ENCODE results near the gene MAPRE2.

The MAPRE2 gene

GRCh38 chr18:35061336-35061735, 20.1 kb downstream of the MAPRE2 start:
- H3K4me3 ChIP-seq (IDR thresholded peaks at IDR 0.05; ENCODE audit: insufficient read depth, low read depth, low read length), result no peak overlapping the region
- no peaks in the 10 kb centered on the region for H3K79me2 ChIP-seq (ENCODE audit: insufficient read depth, low read depth)
- H3K27ac ChIP-seq, result no peak overlapping the region
- no peaks in the 10 kb centered on the region for H3K4me1 ChIP-seq (ENCODE audit: low read depth, poor library complexity, severe bottlenecking)
- no peaks in the 10 kb centered on the region for H3K27me3 ChIP-seq (ENCODE audit: insufficient read depth, low read depth)
- H3K36me3 ChIP-seq (ENCODE audit: insufficient read depth), result no peaks in the 10 kb centered on the region
- no peak for TF ChIP-seq CTCF (conservative IDR thresholded peaks at IDR 0.05; ENCODE audit: low read depth, low read length)
- no peak overlapping the region for H3K9ac ChIP-seq
- no peak overlapping the region for H3K4me2 ChIP-seq
- H2AFZ ChIP-seq (ENCODE audit: low read depth), result no peak overlapping the region
- no peaks in the 10 kb centered on the region for H4K20me1 ChIP-seq (ENCODE audit: insufficient read depth)

GRCh38 chr18:35061804-35062203, 20.6 kb downstream of the MAPRE2 start:
- Histone ChIP-seq H3K9ac (no peak overlapping the region), H3K4me1 (ENCODE audit: low read depth, poor library complexity, severe bottlenecking) (no peaks in the 10 kb centered on the region), H3K79me2 (ENCODE audit: insufficient read depth, low read depth) (no peaks in the 10 kb centered on the region), H3K27ac (no peak overlapping the region), H3K4me3 (IDR thresholded peaks at IDR 0.05; ENCODE audit: insufficient read depth, low read depth, low read length) (no peak overlapping the region), H3K27me3 (ENCODE audit: insufficient read depth, low read depth) (no peaks in the 10 kb centered on the region), H3K36me3 (ENCODE audit: insufficient read depth) (no peaks in the 10 kb centered on the region), H2AFZ (ENCODE audit: low read depth) (no peak overlapping the region), H4K20me1 (ENCODE audit: insufficient read depth) (no peaks in the 10 kb centered on the region), H3K4me2 (no peak overlapping the region)
- no peak for TF ChIP-seq CTCF (conservative IDR thresholded peaks at IDR 0.05; ENCODE audit: low read depth, low read length)

- Histone ChIP-seq H3K79me2 (ENCODE audit: insufficient read depth, low read depth) (no peaks in the 10 kb centered on the region), H4K20me1 (ENCODE audit: insufficient read depth) (no peaks in the 10 kb centered on the region), H3K4me2 (no peak overlapping the region), H3K4me3 (IDR thresholded peaks at IDR 0.05; ENCODE audit: insufficient read depth, low read depth, low read length) (no peak overlapping the region), H2AFZ (ENCODE audit: low read depth) (no peak overlapping the region), H3K4me1 (ENCODE audit: low read depth, poor library complexity, severe bottlenecking) (no peaks in the 10 kb centered on the region), H3K27me3 (ENCODE audit: insufficient read depth, low read depth) (no peaks in the 10 kb centered on the region), H3K27ac (no peak overlapping the region), H3K9ac (no peak overlapping the region), H3K36me3 (ENCODE audit: insufficient read depth) (no peaks in the 10 kb centered on the region)
- no peak for TF ChIP-seq CTCF (conservative IDR thresholded peaks at IDR 0.05; ENCODE audit: low read depth, low read length)
Measured at GRCh38 chr18:35062408-35062807, 21.2 kb downstream of the MAPRE2 start.

DNA sequence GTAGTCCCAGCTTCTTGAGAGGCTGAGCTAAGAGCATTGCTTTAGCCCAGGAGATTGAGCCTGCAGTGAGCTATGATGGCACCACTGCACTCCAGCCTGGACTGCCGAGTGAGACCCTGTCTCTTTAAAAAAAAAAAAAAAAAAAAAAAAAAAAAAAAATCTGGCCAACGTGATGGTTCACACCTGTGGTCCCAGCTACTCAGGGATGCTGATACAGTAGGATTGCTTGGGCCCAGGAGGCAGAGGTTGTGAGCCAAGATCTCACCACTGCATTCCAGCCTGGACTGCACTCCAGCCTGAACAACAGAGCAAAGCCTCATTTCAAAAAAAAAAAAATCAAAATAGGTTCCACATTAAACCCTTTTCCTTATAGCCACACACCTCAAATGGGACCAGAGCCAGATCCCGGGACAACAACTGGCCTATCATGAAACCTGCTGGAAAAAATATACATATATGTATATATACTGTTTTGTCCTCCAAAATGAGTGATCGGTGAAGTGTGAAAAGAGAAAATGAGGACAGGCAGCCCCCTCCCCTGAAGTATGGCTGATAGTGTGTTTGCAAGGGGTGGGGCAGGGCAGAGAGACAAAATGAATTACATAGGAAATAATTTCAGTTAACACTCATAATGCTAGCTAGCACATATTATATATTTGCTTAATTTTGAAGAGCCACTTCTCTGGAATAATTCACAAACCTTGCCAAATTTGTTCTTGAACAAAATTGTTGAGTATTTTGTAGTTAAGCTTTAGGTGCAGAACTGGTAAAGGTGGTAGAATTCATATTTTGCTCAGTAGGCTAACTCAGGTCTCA, 22.9 kb downstream of the MAPRE2 start:
- Histone ChIP-seq H3K79me2 (ENCODE audit: insufficient read depth, low read depth) (no peaks in the 10 kb centered on the region), H2AFZ (ENCODE audit: low read depth) (no peak overlapping the region), H3K4me2 (no peak overlapping the region), H3K36me3 (ENCODE audit: insufficient read depth) (no peaks in the 10 kb centered on the region), H3K27ac (no peak overlapping the region), H3K9ac (no peak overlapping the region), H3K4me3 (IDR thresholded peaks at IDR 0.05; ENCODE audit: insufficient read depth, low read depth, low read length) (no peak overlapping the region), H3K4me1 (ENCODE audit: low read depth, poor library complexity, severe bottlenecking) (no peaks in the 10 kb centered on the region), H3K27me3 (ENCODE audit: insufficient read depth, low read depth) (no peaks in the 10 kb centered on the region), H4K20me1 (ENCODE audit: insufficient read depth) (no peaks in the 10 kb centered on the region)
- TF ChIP-seq CTCF (conservative IDR thresholded peaks at IDR 0.05; ENCODE audit: low read depth, low read length), result no peak
